Caki2 (cell line): ENCODE results near the gene NOP58. TPM values are rescaled to one million over a fixed set of nuclear protein-coding genes. Genes with fewer than 3 reads are reported as not detected.

Experiments used
- DNase-seq: peaks from one replicate; pipeline ENCODE4 v3.0.0-alpha.2; 2015; ENCODE audit warnings: low read depth
- in situ Hi-C: cut with HindIII; loops from 2 replicates; pipeline ENCODE4 v1.10.0; 2016; ENCODE audit warnings: low sequenced_read_pairs, low pct_unique_long_range_greater_than_20kb, mixed read lengths
- total RNA-seq: library from RNA; depleted of rRNA; stranded (reverse); fragments of >200 nt; shearing (Covaris generic); gene quantifications from 2 replicates; pipeline ENCODE4 v1.2.3, GENCODE V29; 2014; ENCODE audit warnings: low replicate concordance; rRNA removed

Gene NOP58
- total RNA-seq, 1 experiment from 2014 or later, result 50.4 TPM

GRCh38 chr2:202346180-202346579 is 80.6 kb downstream of the NOP58 start:
- no peak for DNase-seq
- in situ Hi-C loops, result no loop called here

Other genes starting within 250 kb of the NOP58 start
- gene FZD7, start 231.9 kb upstream of the NOP58 start, total RNA-seq, result 83.2 and 92.1 TPM in 2 replicates
- gene KIAA2012, start 192.5 kb upstream of the NOP58 start, total RNA-seq, result not detected in 2 replicates
- gene SUMO1, start 27.2 kb upstream of the NOP58 start, total RNA-seq, result 256 and 266 TPM in 2 replicates
- gene BMPR2, start 110.6 kb downstream of the NOP58 start, total RNA-seq, result 9.8 and 15.0 TPM in 2 replicates